Stimulated activated CD8-positive, alpha-beta memory T cell treated with anti-CD3 and anti-CD28 coated beads, Interleukin-15, amount 100 ng/mL, for 24 hours (primary cell): Measurements from ENCODE around the gene NANOS2.
"Not testable (repeated sequence)": the region's sequence is repeated elsewhere in the genome, so short reads cannot be mapped to it uniquely, and the experiment has no call there.

Experiments
- DNase-seq: peaks from one replicate; pipeline ENCODE4 v3.0.0-alpha.2; 2020; ENCODE audit warnings: low read depth

The NANOS2 gene

GRCh38 chr19:45874620-45874966 lies 40.0 kb downstream of the NANOS2 start:
- DNase-seq, result no peak

GRCh38 chr19:45873219-45873772 lies 41.3 kb downstream of the NANOS2 start:
- DNase-seq, result no peak

DNA sequence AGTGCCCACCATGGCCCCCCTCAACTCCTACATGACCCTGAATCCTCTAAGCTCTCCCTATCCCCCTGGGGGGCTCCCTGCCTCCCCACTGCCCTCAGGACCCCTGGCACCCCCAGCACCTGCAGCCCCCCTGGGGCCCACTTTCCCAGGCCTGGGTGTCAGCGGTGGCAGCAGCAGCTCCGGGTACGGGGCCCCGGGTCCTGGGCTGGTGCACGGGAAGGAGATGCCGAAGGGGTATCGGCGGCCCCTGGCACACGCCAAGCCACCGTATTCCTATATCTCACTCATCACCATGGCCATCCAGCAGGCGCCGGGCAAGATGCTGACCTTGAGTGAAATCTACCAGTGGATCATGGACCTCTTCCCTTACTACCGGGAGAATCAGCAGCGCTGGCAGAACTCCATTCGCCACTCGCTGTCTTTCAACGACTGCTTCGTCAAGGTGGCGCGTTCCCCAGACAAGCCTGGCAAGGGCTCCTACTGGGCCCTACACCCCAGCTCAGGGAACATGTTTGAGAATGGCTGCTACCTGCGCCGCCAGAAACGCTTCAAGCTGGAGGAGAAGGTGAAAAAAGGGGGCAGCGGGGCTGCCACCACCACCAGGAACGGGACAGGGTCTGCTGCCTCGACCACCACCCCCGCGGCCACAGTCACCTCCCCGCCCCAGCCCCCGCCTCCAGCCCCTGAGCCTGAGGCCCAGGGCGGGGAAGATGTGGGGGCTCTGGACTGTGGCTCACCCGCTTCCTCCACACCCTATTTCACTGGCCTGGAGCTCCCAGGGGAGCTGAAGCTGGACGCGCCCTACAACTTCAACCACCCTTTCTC lies 42.3 kb downstream of the NANOS2 start:
- DNase-seq, result no peak

GRCh38 chr19:45870798-45871197 lies 43.8 kb downstream of the NANOS2 start:
- DNase-seq, result no peak

DNA sequence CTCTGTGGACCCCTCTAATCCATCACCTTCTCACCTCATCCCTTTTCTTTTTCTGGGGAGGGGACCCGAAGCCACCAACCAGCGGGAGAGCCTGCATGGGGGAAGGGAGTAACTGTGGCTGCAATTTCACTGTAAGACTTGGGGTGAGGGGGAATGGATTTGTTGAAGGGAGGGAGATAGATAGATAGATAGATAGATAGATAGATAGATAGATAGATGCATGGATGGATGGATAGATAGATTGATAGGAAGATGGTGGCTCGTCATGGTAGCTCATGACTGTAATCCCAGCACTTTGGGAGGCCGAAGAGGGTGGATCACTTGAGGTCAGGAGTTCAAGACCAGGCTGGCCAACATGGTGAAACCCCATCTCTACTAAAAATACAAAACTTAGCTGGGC lies 47.3 kb downstream of the NANOS2 start:
- not testable (repeated sequence) for DNase-seq

GRCh38 chr19:45866400-45867176 lies 48.0 kb downstream of the NANOS2 start:
- DNase-seq, result no peak

DNA sequence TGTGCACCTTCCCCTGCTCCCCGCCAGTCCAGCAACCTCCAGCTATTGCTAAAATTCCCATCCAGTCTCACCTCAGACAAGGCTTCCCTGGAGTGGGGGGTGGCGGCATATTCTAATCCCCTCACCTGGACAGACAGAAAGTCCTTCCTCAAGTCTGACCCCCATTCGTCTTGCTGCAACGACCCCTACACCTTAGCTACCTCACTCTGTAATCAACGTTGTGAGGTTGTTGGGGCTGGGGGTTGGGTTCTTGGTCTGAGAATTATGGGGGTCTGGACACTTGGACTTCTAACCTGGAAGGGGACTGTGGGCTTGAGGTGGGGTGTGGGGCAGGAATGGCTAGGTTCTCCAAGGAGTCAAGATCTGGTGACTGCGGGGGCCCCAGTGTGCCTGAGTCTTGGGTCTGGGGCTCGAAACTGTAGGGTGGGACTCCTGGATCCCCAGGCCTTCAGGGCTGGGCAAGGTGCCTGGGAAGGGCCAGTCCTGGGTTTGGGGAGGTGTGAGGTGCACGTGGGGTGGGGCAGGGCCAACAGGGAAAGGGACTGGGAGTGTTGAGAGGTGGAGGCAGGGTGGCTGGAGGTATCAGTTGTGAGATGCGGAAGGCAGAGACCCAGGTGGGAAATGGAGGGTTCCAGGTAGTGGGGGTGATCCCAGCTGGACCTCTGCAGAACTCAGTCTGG lies 49.2 kb downstream of the NANOS2 start:
- no peak for DNase-seq

DNA sequence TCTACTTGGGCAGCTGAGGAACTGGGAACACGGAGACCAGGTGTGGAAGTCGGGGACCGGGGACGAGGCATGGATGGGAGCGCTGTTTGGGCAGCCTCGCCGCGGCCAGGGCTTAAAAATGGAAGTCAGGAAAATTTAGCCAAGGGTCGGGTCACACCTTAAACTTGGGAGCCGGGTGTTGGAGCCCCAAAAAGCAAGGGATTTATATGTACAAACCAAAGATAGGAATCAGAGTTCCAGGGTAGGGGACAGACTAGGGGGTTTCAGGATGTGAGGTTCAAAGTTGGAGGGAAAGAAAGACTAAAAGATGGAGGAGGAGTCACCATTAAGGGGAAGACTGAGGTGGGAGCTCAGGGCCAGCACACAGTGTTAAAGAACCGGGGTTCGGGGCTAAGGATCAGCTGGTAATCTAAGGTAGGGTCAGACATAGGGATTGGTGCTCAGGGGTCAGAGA lies 49.9 kb downstream of the NANOS2 start:
- DNase-seq, result no peak

DNA sequence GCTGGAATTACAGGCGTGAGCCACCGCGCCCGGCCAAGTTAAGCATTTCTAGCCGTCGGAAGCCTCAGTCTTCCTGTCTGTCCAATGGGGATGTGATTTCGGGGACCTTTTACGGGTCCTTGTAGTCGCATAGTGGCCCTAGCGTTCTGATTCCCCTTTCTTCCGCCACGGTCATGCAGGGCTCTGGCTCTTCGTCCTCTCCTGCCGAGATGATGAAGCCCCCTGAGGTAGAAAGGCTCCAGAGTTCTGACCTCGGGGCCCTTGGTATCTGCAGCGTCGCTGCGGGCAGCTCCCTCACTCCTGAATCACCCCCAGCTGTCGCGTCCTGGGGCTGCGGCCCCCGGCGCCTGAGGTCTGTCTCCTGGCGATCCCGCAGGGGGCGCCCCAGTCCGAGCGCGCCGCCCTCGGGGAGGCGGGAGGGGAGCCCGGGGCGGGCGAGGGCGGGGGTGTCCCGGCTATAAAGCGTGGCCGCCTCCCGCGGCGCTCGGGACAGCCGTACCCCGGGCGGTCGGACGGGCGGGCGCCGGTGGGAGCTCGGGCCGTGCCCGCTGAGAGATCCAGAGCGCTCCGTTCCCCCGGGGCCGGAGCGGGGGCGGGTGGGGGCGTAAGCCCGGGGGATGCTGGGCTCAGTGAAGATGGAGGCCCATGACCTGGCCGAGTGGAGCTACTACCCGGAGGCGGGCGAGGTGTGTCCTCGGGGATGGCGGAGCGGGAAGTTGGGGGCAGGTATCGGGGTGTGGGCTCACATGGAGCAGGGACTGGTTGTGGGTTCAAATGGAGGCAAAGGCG lies 50.5 kb downstream of the NANOS2 start, which contains the start of gene FOXA3:
TSS of gene FOXA3 (plus strand) at position 487 of the 789 bp plus-strand sequence. CDS start at position 618, 131 bp downstream.
- DNase-seq, result peak; percentile 30

DNA sequence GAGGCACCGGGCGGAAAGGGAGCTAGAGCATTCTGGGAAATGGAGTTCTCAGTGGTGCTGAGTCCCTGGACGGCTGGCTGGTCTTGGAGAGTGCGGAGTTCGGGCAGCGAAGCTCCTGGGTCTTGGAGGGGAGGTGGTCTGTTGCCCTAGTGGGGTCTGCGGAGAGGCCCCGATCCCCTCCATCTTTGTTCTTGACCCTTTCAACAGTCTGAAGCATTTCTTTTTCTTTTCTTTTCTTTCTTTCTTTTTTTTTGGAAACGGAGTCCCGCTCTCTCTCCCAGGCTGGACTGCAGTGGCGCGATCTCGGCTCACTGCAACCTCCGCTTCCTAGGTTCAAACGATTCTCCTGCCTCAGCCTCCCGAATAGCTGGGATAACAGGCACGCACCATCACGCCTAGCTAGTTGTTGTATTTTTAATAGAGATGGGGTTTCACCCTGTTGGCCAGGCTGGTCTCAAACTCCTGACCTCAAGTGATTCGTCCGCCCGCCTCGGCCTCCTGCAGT lies 51.2 kb downstream of the NANOS2 start:
- no peak for DNase-seq
